Gastrocnemius medialis (tissue), 4 donors: ENCODE data around the gene NFKBIL1. TPM values are rescaled to one million over a fixed set of nuclear protein-coding genes. Genes with fewer than 3 reads are reported as not detected.

Experiments
- ATAC-seq, 2 donors: fragments of 150-250 bp; one replicate each; pipeline ENCODE4 v1.9.1; 2016
- DNase-seq, 2 donors: peaks; one replicate each; pipeline ENCODE4 v3.0.0-alpha.2; 2019
- H3K27ac ChIP-seq, 4 donors: fragments of 200-600 bp; sonication (generic); 1 replicate in 1 of 4; 2 replicates in 3 of 4; pipeline ENCODE4 v1.5.1; 2016 to 2018; ENCODE audit warnings: mild to moderate bottlenecking in 2 of 4, moderate library complexity in 1 of 4
- H3K27me3 ChIP-seq, 3 donors: fragments of 200-600 bp; sonication (generic) in 2 of 3; 1 replicate in 1 of 3; 2 replicates in 2 of 3; pipeline versions ENCODE4 v1.5.1 to v1.6.0; 2016 to 2019; ENCODE audit warnings: mild to moderate bottlenecking in 1 of 3, moderate library complexity in 1 of 3
- H3K36me3 ChIP-seq, 2 donors: fragments of 200-600 bp; sonication (generic) in 1 of 2; one replicate each; pipeline ENCODE4 v1.5.1; 2017 to 2018
- H3K4me1 ChIP-seq, 2 donors: fragments of 200-600 bp; sonication (generic) in 1 of 2; one replicate each; pipeline ENCODE4 v1.5.1; 2016 to 2017; ENCODE audit warnings: mild to moderate bottlenecking in 2 of 2
- H3K4me3 ChIP-seq, 4 donors: fragments of 200-600 bp; sonication (generic) in 3 of 4; 1 replicate in 1 of 4; 2 replicates in 3 of 4; pipeline ENCODE4 v1.5.1; 2016 to 2019; ENCODE audit warnings: mild to moderate bottlenecking in 2 of 4
- H3K9me3 ChIP-seq, 3 donors: fragments of 200-600 bp; sonication (generic) in 2 of 3; 1 replicate in 1 of 3; 2 replicates in 2 of 3; pipeline ENCODE4 v1.5.1; 2016 to 2019
- CTCF ChIP-seq, 5 experiments: fragments of 450-650 bp in 3 of 5; fragments of 200-600 bp in 2 of 5; sonication (generic) in 2 of 5; IDR thresholded peaks in 4 of 5; conservative IDR thresholded peaks in 1 of 5; 1 replicate in 4 of 5; 2 replicates in 1 of 5; pipeline ENCODE4 v1.5.1; 2016 to 2019; ENCODE audit warnings: antibody characterized with exemption in 5 of 5, mild to moderate bottlenecking in 3 of 5, moderate library complexity in 3 of 5
- POLR2A ChIP-seq, 2 donors: fragments of 450-650 bp; IDR thresholded peaks; one replicate each; pipeline ENCODE4 v1.6.1; 2017; ENCODE audit warnings: antibody characterized with exemption in 2 of 2, mild to moderate bottlenecking in 2 of 2, moderate library complexity in 2 of 2
- in situ Hi-C, 4 donors: fragments of 200-750 bp; cut with MboI; loops; one replicate each; pipeline versions ENCODE4 v1.15.0 to v1.8.0; 2017; ENCODE audit warnings: low sequenced_read_pairs in 4 of 4
- intact Hi-C: fragments of 100-400 bp; cut with DNase I; formaldehyde crosslinking; loops from one replicate; pipeline ENCODE4 v1.15.1; 2023; ENCODE audit warnings: low total_unique reads
- total RNA-seq, 4 donors: library from RNA; depleted of rRNA; stranded (reverse); fragments of >200 nt; gene quantifications; one replicate each; pipeline versions ENCODE4 v1.1.0 to v1.2.3, GENCODE V29; 2016

The NFKBIL1 gene
- total RNA-seq, 4 donors from 2014 or later: 17.6 to 21.7 (median 20.3) TPM

GRCh38 chr6:31580807-31581433, 33.5 kb downstream of the NFKBIL1 start:
- Histone ChIP-seq H3K36me3 (no peaks in the 10 kb centered on the region), H3K27ac (peak overlapping the region; percentile 74 to 84 (median 77)), H3K4me3 (peak overlapping the region; percentile 67 to 96 (median 90)), H3K4me1 (peaks cover 0 to 5% of the 10 kb centered on the region in 2 donors), H3K9me3 (no peaks in the 10 kb centered on the region), H3K27me3 (no peaks in the 10 kb centered on the region)
- DNase-seq (peak; percentile 66 to 77), ATAC-seq (peak; percentile 92 to 95)
- in situ Hi-C loops (no loop called here), intact Hi-C loops (loop anchor here (1.0 kb wide), 2 partner anchors 17 to 35 kb away; partner anchors contain the start of gene ATP6V1G2)
- TF ChIP-seq POLR2A (IDR thresholded peaks at IDR 0.05) (peak in 1 of 2 donors; percentile 22), CTCF (IDR thresholded peaks at IDR 0.05 in 4 of 5, conservative IDR thresholded peaks at IDR 0.05 in 1 of 5) (peak; percentile 94 to 98 (median 96))

GRCh38 chr6:31581434-31582229, 34.2 kb downstream of the NFKBIL1 start:
- Histone ChIP-seq H3K4me1 (peaks cover 0 to 5% of the 10 kb centered on the region in 2 donors), H3K9me3 (no peaks in the 10 kb centered on the region), H3K36me3 (no peaks in the 10 kb centered on the region), H3K27me3 (no peaks in the 10 kb centered on the region), H3K27ac (peak overlapping the region; percentile 74 to 84 (median 77)), H3K4me3 (peak overlapping the region; percentile 67 to 96 (median 90))
- no peak for DNase-seq
- in situ Hi-C loops (no loop called here), intact Hi-C loops (loop anchor here (1.0 kb wide), 2 partner anchors 17 to 35 kb away; partner anchors contain the start of gene ATP6V1G2)
- peak; percentile 9 to 18 for ATAC-seq
- TF ChIP-seq POLR2A (IDR thresholded peaks at IDR 0.05) (no peak), CTCF (IDR thresholded peaks at IDR 0.05 in 4 of 5, conservative IDR thresholded peaks at IDR 0.05 in 1 of 5) (no peak)

- Histone ChIP-seq H3K27ac (peak within 1 kb of the TSS; percentile 74 to 84 (median 77)), H3K4me1 (peaks cover 0 to 5% of the 10 kb centered on the region in 2 donors), H3K4me3 (peak within 1 kb of the TSS; percentile 67 to 96 (median 90)), H3K9me3 (no peaks in the 10 kb centered on the region), H3K36me3 (no peaks in the 10 kb centered on the region), H3K27me3 (no peaks in the 10 kb centered on the region)
- ATAC-seq: no peak
- DNase-seq: no peak
- no peak for TF ChIP-seq CTCF (IDR thresholded peaks at IDR 0.05 in 4 of 5, conservative IDR thresholded peaks at IDR 0.05 in 1 of 5)
- TF ChIP-seq POLR2A (IDR thresholded peaks at IDR 0.05): no peak
- intact Hi-C loops: no loop called here
- in situ Hi-C loops: no loop called here
These were observed 34.8 kb downstream of the NFKBIL1 start, which contains the start of gene LTB for GRCh38 chr6:31582230-31582643. TSS of gene LTB (minus strand) at chr6:31582424. CDS start at chr6:31582417, 7 bp downstream.

GRCh38 chr6:31585491-31585890, 38.1 kb downstream of the NFKBIL1 start:
- intact Hi-C loops (no loop called here), in situ Hi-C loops (no loop called here)
- H3K27me3 ChIP-seq: peaks cover 0 to 5% (median 0%) of the 10 kb centered on the region in 3 donors
- TF ChIP-seq CTCF (IDR thresholded peaks at IDR 0.05 in 4 of 5, conservative IDR thresholded peaks at IDR 0.05 in 1 of 5): no peak
- no peak for TF ChIP-seq POLR2A (IDR thresholded peaks at IDR 0.05)
- no peak overlapping the region for H3K4me3 ChIP-seq
- ATAC-seq: no peak
- DNase-seq: no peak
- H3K4me1 ChIP-seq: peaks cover 0 to 3% of the 10 kb centered on the region in 2 donors
- H3K27ac ChIP-seq: no peak overlapping the region
- H3K36me3 ChIP-seq: no peaks in the 10 kb centered on the region
- no peaks in the 10 kb centered on the region for H3K9me3 ChIP-seq
